Natural killer cell (primary cell): ENCODE data around the gene BRD4. TPM values are rescaled to one million over a fixed set of nuclear protein-coding genes. Genes with fewer than 3 reads are reported as not detected.

Experiments
- ATAC-seq, 3 donors: fragments of 150-1000 bp in 2 of 3; fragments of 200-7000 bp in 1 of 3; cut with Tn5 transposase; 1 replicate in 1 of 3; 2 replicates in 2 of 3; pipeline ENCODE4 v1.10.0; 2021; ENCODE audit warnings: mild to moderate bottlenecking in 2 of 3, moderate library complexity in 2 of 3
- DNase-seq, 2 donors: peaks; one replicate each; pipeline versions ENCODE4 v3.0.0 to v3.0.0-alpha.2; 2013 to 2021; ENCODE audit warnings: mixed read lengths in 1 of 2
- H3K27ac ChIP-seq: one replicate; pipeline ENCODE4 v1.5.1; 2013; ENCODE audit warnings: mild to moderate bottlenecking, low read length
- H3K27me3 ChIP-seq: one replicate; pipeline ENCODE4 v1.6.1; 2013; ENCODE audit warnings: low read length; ENCODE audit not compliant: control insufficient read depth, insufficient read depth
- H3K36me3 ChIP-seq: one replicate; pipeline ENCODE4 v1.6.1; 2013; ENCODE audit warnings: low read length; ENCODE audit not compliant: control insufficient read depth, insufficient read depth
- H3K4me1 ChIP-seq: one replicate; pipeline ENCODE4 v1.6.1; 2013; ENCODE audit warnings: low read length; ENCODE audit not compliant: control insufficient read depth, insufficient read depth
- H3K4me3 ChIP-seq: one replicate; pipeline ENCODE4 v1.5.1; 2013; ENCODE audit warnings: low read length
- H3K9me3 ChIP-seq: one replicate; pipeline ENCODE4 v1.6.1; 2013; ENCODE audit warnings: low read length; ENCODE audit not compliant: control insufficient read depth, insufficient read depth
- H3K27ac Mint-ChIP-seq, 2 donors: one replicate each; pipeline ENCODE4 v1.8.0; 2022; ENCODE audit warnings: mild to moderate bottlenecking in 2 of 2, mixed read lengths in 2 of 2, moderate library complexity in 1 of 2
- H3K27me3 Mint-ChIP-seq, 2 donors: one replicate each; pipeline ENCODE4 v1.8.0; 2022; ENCODE audit warnings: low read depth in 2 of 2, mixed read lengths in 2 of 2
- H3K36me3 Mint-ChIP-seq: one replicate; pipeline ENCODE4 v1.8.0; 2022; ENCODE audit warnings: mixed read lengths
- H3K4me1 Mint-ChIP-seq, 2 donors: one replicate each; pipeline ENCODE4 v1.8.0; 2022; ENCODE audit warnings: mixed read lengths in 2 of 2
- H3K4me3 Mint-ChIP-seq: one replicate; pipeline ENCODE4 v1.8.0; 2022; ENCODE audit warnings: mild to moderate bottlenecking, moderate library complexity, mixed read lengths
- H3K9me3 Mint-ChIP-seq, 2 donors: one replicate each; pipeline ENCODE4 v1.8.0; 2022; ENCODE audit warnings: mixed read lengths in 2 of 2
- WGBS: methylation state at CpG from one replicate; pipeline ENCODE4 v1.1.7; 2013; ENCODE audit warnings: missing lambda C conversion rate; ENCODE audit not compliant: insufficient coverage; 5-methylcytosine and 5-hydroxymethylcytosine counted together
- intact Hi-C: fragments of 100-400 bp; cut with micrococcal nuclease; formaldehyde crosslinking; loops from one replicate; pipeline ENCODE4 v1.14.2; 2022
- total RNA-seq, 4 donors: library from RNA; stranded (reverse); fragments of 120-200 nt in 1 of 4; gene quantifications; one replicate each; pipeline versions ENCODE4 v1.2.3 to v1.2.4, GENCODE V29; 2013 to 2022
- TF ChIP-seq, protein P1 (sequence below): fragments of 200-600 bp; IDR thresholded peaks from one replicate; pipeline ENCODE4 v1.8.0; 2022; ENCODE audit warnings: antibody characterized with exemption

The BRD4 gene
- total RNA-seq, 3 donors from 2014 or later (not counting 1 experiment from before 2014, with no cell fraction given) = 91.9 to 116 (median 98.3) TPM

- ATAC-seq (no peak), DNase-seq (no peak)
- peaks cover 6 to 24% of the 10 kb centered on the region in 2 donors for H3K4me1 Mint-ChIP-seq
- H3K4me3 Mint-ChIP-seq = no peak overlapping the region
- no peak overlapping the region for H3K4me3 ChIP-seq
- intact Hi-C loops = no loop called here
- H3K4me1 ChIP-seq = no peaks in the 10 kb centered on the region
- H3K36me3 ChIP-seq = peaks cover 71% of the 10 kb centered on the region
- H3K36me3 Mint-ChIP-seq = no peaks in the 10 kb centered on the region
- H3K27ac ChIP-seq = no peak overlapping the region
- no peaks in the 10 kb centered on the region for H3K27me3 Mint-ChIP-seq
- no peak overlapping the region for H3K27ac Mint-ChIP-seq
- no peaks in the 10 kb centered on the region for H3K27me3 ChIP-seq
- 94% methylated on average over 24 of the region's 24 CpGs for WGBS
- no peaks in the 10 kb centered on the region for H3K9me3 Mint-ChIP-seq
- TF ChIP-seq, protein P1, sequence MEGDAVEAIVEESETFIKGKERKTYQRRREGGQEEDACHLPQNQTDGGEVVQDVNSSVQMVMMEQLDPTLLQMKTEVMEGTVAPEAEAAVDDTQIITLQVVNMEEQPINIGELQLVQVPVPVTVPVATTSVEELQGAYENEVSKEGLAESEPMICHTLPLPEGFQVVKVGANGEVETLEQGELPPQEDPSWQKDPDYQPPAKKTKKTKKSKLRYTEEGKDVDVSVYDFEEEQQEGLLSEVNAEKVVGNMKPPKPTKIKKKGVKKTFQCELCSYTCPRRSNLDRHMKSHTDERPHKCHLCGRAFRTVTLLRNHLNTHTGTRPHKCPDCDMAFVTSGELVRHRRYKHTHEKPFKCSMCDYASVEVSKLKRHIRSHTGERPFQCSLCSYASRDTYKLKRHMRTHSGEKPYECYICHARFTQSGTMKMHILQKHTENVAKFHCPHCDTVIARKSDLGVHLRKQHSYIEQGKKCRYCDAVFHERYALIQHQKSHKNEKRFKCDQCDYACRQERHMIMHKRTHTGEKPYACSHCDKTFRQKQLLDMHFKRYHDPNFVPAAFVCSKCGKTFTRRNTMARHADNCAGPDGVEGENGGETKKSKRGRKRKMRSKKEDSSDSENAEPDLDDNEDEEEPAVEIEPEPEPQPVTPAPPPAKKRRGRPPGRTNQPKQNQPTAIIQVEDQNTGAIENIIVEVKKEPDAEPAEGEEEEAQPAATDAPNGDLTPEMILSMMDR = no peak
- H3K9me3 ChIP-seq = no peaks in the 10 kb centered on the region
Measured at GRCh38 chr19:15244106-15244803, 88.1 kb downstream of the BRD4 start.

DNA sequence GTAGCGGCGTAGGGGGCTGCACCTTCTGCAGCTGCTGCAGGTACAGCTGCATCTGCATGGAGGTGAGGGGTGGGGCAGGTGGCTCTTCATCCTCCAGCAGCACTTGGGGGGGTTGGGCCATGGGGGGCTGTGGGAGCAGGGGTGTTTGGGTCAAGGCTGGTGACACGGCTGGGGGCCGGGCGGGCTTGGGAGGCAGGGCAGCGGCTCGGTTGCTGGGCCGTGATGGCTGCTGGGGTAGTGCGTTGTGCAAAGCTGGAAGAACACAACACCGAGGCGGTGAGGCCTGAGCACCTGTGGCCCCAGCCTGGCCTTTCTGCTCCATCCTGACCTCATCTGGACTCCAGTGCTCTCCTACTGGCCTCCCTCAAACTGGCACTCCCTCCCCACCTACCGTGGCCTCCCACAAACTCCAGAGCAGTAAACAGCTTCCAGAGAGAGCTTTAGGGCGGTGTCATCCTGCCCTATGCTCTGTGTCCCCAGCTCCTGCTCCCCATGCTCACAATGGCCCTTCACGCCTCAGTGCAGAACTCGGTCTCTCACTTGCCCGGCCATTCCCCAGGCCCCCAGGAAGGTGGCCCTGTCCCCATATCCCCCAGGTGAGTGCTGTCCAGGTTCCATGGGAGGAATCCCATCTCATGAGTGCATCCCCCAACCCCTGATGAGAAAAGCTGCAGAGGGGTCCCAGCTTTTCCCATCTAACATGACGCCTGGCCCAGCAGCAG, 88.9 kb downstream of the BRD4 start:
- Histone ChIP-seq H3K27me3 (no peaks in the 10 kb centered on the region), H3K9me3 (no peaks in the 10 kb centered on the region), H3K4me1 (no peaks in the 10 kb centered on the region), H3K4me3 (no peak overlapping the region), H3K27ac (no peak overlapping the region), H3K36me3 (peaks cover 71% of the 10 kb centered on the region)
- H3K27ac Mint-ChIP-seq = no peak overlapping the region
- no peak for DNase-seq
- no peak for ATAC-seq
- intact Hi-C loops = no loop called here
- no peaks in the 10 kb centered on the region for H3K27me3 Mint-ChIP-seq
- H3K36me3 Mint-ChIP-seq = no peaks in the 10 kb centered on the region
- H3K4me1 Mint-ChIP-seq = peaks cover 6 to 22% of the 10 kb centered on the region in 2 donors
- H3K9me3 Mint-ChIP-seq = no peaks in the 10 kb centered on the region
- WGBS = 97% methylated on average over 17 of the region's 17 CpGs
- TF ChIP-seq, protein P1 = no peak
- H3K4me3 Mint-ChIP-seq = no peak overlapping the region

- Histone ChIP-seq H3K27me3 (no peaks in the 10 kb centered on the region), H3K4me1 (no peaks in the 10 kb centered on the region), H3K4me3 (no peak overlapping the region), H3K27ac (no peak overlapping the region), H3K36me3 (peaks cover 69% of the 10 kb centered on the region), H3K9me3 (no peaks in the 10 kb centered on the region)
- no peaks in the 10 kb centered on the region for H3K9me3 Mint-ChIP-seq
- H3K4me1 Mint-ChIP-seq = peaks cover 6 to 16% of the 10 kb centered on the region in 2 donors
- DNase-seq (no peak), ATAC-seq (no peak)
- intact Hi-C loops = no loop called here
- H3K27me3 Mint-ChIP-seq = no peaks in the 10 kb centered on the region
- WGBS = 93% methylated on average over 9 of the region's 9 CpGs
- peaks cover 3% of the 10 kb centered on the region for H3K36me3 Mint-ChIP-seq
- TF ChIP-seq, protein P1 = no peak
- no peak overlapping the region for H3K27ac Mint-ChIP-seq
- no peak overlapping the region for H3K4me3 Mint-ChIP-seq
Measured at GRCh38 chr19:15241259-15241910, 91.0 kb downstream of the BRD4 start.
